Measurements from ENCODE around the gene METTL14.

Gene METTL14

DNA sequence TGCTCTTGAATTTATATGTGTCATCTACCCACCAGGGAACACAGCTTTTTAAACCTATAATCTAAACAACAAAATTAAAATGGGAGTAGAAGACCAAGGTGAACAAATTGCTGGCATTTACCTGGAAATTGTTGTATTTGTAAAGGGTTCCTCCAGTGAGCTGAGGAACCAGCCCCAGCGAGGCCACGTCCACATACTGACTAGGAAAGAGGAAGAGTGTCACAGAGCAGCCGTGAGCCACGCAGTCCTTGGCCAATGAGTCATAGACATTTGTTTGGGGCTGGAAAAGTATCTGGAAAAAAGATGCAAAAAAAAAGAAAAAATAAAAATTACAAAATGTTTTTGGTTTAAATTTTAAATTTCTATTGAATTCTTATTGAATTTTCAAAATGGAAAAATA is 58.7 kb downstream of the METTL14 start:
- no peak overlapping the region for H3K27ac ChIP-seq
- peaks cover 2% of the 10 kb centered on the region for H3K36me3 ChIP-seq
- H3K4me3 ChIP-seq (ENCODE audit: low read depth, low read length): no peak overlapping the region
- H3K27me3 ChIP-seq (ENCODE audit: insufficient read depth, low read depth, severe bottlenecking): no peaks in the 10 kb centered on the region
- TF ChIP-seq, protein P1, sequence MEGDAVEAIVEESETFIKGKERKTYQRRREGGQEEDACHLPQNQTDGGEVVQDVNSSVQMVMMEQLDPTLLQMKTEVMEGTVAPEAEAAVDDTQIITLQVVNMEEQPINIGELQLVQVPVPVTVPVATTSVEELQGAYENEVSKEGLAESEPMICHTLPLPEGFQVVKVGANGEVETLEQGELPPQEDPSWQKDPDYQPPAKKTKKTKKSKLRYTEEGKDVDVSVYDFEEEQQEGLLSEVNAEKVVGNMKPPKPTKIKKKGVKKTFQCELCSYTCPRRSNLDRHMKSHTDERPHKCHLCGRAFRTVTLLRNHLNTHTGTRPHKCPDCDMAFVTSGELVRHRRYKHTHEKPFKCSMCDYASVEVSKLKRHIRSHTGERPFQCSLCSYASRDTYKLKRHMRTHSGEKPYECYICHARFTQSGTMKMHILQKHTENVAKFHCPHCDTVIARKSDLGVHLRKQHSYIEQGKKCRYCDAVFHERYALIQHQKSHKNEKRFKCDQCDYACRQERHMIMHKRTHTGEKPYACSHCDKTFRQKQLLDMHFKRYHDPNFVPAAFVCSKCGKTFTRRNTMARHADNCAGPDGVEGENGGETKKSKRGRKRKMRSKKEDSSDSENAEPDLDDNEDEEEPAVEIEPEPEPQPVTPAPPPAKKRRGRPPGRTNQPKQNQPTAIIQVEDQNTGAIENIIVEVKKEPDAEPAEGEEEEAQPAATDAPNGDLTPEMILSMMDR (IDR thresholded peaks at IDR 0.05; ENCODE audit: low read depth, low read length): no peak
- no peak for DNase-seq
- no peaks in the 10 kb centered on the region for H3K9me3 ChIP-seq (ENCODE audit: severe bottlenecking)

DNA sequence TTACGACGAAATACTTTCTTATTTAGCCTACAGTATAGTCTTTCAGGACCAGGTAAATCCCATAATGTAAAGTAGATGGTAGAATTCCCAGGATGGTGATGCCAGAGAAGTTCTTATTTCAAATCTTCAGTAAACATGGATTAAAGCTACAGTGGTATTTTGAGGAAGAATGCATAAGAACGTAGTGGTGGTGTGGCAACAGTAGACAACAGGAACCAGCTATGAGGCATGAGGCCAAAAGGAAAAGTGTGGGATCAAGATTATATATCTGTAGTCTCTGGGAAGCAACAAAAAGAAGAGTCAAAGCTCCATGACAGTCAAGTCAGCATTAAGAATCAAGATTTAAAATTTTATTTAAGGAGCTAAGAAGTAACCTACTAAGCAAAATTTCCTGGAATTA is 60.2 kb downstream of the METTL14 start:
- H3K4me3 ChIP-seq (ENCODE audit: low read depth, low read length): no peak overlapping the region
- no peak overlapping the region for H3K27ac ChIP-seq
- DNase-seq: no peak
- TF ChIP-seq, protein P1 (IDR thresholded peaks at IDR 0.05; ENCODE audit: low read depth, low read length): no peak
- no peaks in the 10 kb centered on the region for H3K9me3 ChIP-seq (ENCODE audit: severe bottlenecking)
- H3K27me3 ChIP-seq (ENCODE audit: insufficient read depth, low read depth, severe bottlenecking): no peaks in the 10 kb centered on the region
- peaks cover 4% of the 10 kb centered on the region for H3K36me3 ChIP-seq

DNA sequence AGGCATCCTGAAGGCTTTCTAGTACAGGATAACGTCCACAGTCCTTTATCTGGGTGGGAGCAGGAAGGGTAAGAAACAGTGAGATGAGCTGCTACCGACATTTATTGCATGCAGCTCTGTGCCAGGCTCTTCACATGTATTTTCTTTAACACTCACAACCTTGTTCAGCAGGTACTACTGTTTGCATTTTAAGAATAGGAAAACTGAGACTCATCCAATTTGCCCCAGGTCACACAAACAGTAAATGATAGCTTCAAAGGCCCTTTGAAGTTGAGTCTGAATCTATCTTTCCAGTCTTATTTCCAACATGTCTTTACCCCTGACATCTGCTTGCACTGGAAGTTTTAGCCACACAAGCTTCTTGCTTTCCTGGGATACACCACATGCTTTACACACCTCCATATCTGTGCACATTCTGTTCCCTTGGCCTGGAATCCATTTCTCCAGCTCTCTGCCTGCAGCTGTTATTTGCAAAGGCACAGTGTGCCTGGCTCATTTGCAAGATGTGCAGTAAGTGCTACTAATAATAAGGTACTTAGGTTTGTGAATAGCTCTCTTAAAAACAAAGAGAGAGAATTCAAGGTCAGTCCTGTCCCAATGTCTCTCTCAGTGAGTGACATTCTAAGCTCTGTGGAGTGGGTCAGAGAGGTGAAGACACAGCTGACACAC is 61.2 kb downstream of the METTL14 start:
- Histone ChIP-seq H3K9me3 (ENCODE audit: severe bottlenecking) (no peaks in the 10 kb centered on the region), H3K4me3 (ENCODE audit: low read depth, low read length) (no peak overlapping the region), H3K27me3 (ENCODE audit: insufficient read depth, low read depth, severe bottlenecking) (no peaks in the 10 kb centered on the region), H3K27ac (no peak overlapping the region), H3K36me3 (peaks cover 7% of the 10 kb centered on the region)
- TF ChIP-seq, protein P1 (IDR thresholded peaks at IDR 0.05; ENCODE audit: low read depth, low read length): no peak
- no peak for DNase-seq

DNA sequence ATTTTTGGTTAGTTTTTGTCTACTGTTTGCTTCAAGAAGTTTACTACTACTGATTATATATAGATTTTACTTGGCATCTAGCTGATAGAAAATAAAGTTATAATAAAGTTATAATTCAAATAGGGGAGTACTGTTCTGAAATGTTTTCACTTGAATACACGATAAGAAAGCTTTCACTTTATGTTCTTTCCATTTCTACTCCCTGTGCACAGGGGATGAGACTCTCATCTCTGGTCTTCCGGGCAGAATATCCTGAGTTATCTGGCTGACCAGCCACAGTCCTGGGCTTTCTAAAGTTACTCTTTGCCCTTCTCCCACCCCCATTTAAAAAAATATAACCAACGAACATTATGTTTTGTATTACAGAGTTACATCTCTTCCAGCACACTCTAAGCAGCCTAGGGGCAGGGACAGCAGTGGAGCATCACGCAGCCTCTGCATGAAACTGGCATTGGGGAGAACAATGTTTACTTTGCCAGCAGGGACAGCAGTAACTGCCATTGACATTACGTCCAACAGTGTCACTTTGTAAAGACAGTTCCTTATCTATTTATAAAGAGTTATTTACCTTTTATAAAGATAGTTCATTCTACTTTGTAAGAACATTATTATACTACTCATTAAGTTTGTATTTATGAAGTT is 64.3 kb downstream of the METTL14 start:
- no peak for DNase-seq
- H3K4me3 ChIP-seq (ENCODE audit: low read depth, low read length): no peak overlapping the region
- H3K27me3 ChIP-seq (ENCODE audit: insufficient read depth, low read depth, severe bottlenecking): no peaks in the 10 kb centered on the region
- no peak overlapping the region for H3K27ac ChIP-seq
- peaks cover 10% of the 10 kb centered on the region for H3K36me3 ChIP-seq
- H3K9me3 ChIP-seq (ENCODE audit: severe bottlenecking): no peaks in the 10 kb centered on the region
- TF ChIP-seq, protein P1 (IDR thresholded peaks at IDR 0.05; ENCODE audit: low read depth, low read length): no peak

DNA sequence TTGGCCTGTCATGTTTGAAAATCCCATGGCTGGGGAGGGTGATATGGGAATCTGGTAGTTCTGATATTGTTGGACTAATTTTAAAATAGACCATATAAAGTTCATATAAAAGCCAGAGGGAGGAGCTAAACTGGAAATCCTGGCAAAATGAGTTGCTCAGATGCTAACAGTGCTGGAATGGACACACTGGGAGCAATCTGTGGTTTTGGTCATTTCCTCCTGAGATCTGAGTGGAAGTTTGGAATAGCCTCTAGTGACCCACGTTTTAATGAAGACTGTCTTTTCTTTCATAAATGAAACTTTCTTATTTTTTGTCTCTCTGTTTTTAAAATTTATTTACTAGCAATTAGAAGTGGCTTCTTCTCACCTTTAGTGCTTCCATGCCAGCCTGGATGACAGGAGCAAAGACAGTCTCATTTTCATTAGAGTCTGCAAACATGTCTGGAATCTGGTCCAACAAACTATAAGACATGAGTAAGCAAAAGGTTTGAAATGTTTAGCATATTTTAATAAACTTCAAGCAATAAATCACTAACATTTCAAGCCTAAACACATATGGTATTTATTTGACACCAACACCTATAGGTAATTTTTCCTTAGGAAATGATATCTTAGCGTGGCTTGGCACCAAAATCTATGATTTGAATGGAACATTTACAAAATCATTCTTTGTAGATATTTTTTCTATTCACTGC is 66.6 kb downstream of the METTL14 start:
- no peaks in the 10 kb centered on the region for H3K27me3 ChIP-seq (ENCODE audit: insufficient read depth, low read depth, severe bottlenecking)
- peaks cover 10% of the 10 kb centered on the region for H3K36me3 ChIP-seq
- no peaks in the 10 kb centered on the region for H3K9me3 ChIP-seq (ENCODE audit: severe bottlenecking)
- no peak overlapping the region for H3K4me3 ChIP-seq (ENCODE audit: low read depth, low read length)
- DNase-seq: no peak
- TF ChIP-seq, protein P1 (IDR thresholded peaks at IDR 0.05; ENCODE audit: low read depth, low read length): no peak
- H3K27ac ChIP-seq: no peak overlapping the region

Data from WERI-Rb-1 (cell line).